ENCODE results near the gene C15orf62.

C15orf62 gene

DNA sequence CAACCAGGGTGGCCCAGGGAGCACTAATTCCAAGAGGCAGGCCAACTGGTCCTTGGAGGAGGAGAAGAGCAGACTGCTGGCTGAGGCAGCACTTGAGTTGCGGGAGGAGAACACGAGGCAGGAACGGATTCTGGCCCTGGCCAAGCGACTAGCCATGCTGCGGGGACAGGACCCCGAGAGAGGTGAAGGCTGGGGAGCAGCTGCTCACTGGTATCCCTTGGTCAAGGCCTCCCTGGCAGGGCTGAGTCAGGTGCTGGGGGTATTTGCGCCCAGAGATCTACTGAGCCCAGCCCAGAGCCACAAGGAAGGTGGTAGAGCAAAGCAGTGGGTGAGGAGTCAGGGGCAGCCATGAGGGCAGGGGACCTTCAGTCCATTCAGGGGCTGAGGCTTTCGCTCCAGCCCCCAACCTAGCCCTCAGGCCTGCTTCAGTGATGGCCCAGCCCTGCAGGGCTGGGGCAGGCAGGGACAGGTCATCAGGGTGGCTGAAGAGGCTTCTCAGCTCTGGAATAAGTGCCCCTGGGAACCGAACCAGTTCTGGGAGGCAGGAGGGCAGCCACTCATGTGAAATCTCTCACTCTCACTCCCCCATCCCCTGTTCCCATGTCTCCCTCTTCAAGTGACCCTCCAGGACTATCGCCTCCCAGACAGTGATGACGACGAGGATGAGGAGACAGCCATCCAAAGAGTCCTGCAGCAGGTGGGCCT lies 43.1 kb downstream of the C15orf62 start:
- DNase-seq: no peak

DNA sequence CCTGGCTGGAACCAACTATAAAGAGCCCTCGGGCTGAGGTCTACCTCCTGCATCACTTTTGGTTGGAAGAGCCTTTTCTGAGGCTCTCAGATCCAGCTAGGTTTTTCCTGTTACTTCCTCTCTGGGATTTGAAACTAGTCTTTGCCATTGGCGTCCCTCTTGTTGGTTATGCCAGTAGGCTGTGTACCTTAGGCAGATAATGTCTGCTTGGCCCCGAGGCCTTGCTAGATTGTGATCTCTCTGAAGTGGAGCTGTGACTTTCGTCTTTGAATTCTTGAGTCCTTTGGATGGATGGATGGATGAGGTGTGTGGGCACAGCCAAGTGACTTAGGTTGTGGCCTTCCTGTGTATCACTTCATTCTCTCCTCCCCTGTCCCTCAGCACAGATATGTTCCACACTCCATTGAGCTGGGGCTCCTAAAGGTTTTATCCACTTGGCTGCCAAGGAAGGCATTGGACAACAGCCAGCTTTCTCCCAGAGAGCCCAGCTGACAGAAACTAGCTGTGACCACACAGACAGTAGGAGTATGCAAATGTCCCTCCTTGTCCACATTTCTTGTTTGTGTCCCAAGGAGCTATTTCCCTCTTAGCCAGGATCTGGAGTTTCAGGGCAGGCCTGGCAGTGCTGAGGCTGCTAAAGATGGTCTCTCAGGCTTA lies 45.4 kb downstream of the C15orf62 start:
- DNase-seq: peak in 16 of 51 donors; percentile 1 to 41 (median 14)

DNA sequence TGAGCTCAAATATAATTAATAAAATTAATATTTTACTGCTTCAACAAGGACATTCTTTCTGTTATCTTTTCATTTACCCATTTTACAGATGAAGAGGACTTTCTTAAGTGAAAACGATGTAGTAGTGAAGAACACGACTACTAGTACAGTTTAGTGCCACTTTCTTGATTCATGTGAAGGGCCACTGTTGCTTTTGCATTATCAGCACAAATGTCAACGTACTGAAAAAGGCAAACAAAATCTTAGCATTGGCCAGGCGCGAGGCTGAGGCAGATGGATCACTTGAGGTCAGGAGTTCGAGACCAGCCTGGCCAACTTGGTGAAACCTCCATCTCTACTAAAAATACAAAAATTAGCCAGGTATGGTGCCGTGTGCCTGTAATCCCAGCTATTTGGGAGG lies 49.3 kb downstream of the C15orf62 start:
- DNase-seq: no peak

DNA sequence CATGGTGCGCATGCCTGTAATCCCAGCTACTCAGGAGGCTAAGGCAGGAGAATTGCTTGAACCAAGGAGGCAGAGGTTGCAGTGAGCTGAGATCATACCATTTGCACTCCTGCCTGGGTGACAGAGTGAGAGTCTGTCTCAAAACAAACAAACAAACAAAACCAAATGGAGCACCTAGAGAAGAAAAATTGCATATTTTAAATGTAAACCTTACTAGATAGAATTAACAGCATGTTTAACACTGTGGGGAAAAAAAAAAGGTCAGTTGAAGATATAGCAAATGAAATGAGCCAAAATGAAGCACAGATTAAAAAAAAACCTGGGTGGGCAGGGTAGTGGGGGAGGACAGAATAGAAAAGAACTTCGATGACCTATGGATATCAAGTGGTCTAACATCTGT lies 51.4 kb downstream of the C15orf62 start:
- DNase-seq: no peak

Data from hypothalamus (tissue), 51 donors.